Measurements from ENCODE around the gene TMEM186.

TMEM186 gene

DNA sequence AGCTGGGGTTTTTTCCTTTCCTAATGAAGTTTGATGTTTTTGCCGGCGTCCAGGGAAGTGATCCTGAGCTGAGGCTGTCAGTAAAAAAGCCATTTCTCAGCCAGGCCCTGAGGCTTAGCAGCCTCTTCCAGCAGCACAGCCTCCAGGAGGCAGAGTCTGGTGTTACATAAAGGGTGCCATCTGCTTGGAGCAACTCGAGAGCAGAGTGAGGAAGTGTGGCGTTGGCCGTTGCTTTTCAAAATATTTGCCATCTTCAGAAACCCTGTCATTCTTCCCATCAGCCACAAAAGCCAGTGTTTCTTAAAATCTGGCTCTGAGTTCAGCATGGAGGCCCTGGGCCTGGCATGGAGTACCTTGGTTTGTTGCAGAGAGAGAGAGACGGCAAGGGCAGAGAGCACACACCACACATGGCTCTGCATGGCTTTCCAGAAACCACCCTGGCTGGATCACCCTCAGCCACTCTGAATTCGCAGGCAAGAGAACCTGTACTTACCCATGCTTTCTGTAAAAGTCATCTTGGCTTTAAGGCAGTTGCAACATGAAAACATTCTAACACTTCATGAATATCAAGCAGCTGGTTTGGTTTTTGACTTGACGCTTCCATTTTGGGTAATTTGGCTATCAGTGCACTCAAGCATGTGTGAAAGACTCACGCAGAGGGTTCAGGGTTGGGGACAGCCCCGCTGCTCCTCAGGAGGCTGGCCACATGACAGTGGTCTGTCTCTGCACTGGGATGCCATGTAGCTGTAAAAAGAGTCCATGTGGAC, 21.2 kb upstream of the TMEM186 start:
- DNase-seq (ENCODE audit: low read depth) = no peak
- no peak overlapping the region for H3K4me3 ChIP-seq (ENCODE audit: low read length)
- TF ChIP-seq, protein P1, sequence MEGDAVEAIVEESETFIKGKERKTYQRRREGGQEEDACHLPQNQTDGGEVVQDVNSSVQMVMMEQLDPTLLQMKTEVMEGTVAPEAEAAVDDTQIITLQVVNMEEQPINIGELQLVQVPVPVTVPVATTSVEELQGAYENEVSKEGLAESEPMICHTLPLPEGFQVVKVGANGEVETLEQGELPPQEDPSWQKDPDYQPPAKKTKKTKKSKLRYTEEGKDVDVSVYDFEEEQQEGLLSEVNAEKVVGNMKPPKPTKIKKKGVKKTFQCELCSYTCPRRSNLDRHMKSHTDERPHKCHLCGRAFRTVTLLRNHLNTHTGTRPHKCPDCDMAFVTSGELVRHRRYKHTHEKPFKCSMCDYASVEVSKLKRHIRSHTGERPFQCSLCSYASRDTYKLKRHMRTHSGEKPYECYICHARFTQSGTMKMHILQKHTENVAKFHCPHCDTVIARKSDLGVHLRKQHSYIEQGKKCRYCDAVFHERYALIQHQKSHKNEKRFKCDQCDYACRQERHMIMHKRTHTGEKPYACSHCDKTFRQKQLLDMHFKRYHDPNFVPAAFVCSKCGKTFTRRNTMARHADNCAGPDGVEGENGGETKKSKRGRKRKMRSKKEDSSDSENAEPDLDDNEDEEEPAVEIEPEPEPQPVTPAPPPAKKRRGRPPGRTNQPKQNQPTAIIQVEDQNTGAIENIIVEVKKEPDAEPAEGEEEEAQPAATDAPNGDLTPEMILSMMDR (conservative IDR thresholded peaks at IDR 0.05; ENCODE audit: low read depth, low read length) = no peak

DNA sequence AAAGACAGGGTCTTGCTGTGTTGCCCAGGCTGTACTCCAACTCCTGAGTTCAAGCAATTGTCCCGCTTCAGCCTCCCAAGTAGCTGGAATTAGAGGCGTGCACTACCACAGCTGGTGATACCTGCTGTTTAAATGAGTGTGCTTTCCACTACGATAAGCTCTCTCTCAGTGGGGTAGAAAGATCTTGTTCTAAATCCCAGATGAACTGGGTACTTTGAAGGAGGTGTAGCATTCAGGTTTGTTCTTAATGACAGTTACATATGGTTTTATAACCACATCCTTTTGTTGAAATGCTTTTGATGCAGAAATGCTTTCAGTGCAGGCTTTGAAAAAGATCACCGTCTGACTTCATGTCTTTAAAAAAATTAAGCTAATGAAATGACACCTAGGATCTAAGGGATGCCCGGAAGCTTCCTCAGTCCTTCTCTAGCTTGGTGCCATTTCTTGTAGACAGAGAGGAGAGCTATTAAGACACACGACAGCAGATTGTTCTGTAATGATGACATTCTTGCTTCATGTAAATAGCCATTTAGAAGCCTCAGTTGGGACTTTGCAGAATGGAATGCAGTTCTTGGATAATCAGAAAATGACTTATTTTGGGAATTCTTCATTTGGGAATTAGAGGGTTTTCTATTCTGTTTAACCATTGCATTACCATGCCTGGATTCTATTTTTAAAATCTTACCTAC, 19.7 kb upstream of the TMEM186 start:
- H3K4me3 ChIP-seq (ENCODE audit: low read length) = no peak overlapping the region
- TF ChIP-seq, protein P1 (conservative IDR thresholded peaks at IDR 0.05; ENCODE audit: low read depth, low read length) = no peak
- DNase-seq (ENCODE audit: low read depth) = no peak

DNA sequence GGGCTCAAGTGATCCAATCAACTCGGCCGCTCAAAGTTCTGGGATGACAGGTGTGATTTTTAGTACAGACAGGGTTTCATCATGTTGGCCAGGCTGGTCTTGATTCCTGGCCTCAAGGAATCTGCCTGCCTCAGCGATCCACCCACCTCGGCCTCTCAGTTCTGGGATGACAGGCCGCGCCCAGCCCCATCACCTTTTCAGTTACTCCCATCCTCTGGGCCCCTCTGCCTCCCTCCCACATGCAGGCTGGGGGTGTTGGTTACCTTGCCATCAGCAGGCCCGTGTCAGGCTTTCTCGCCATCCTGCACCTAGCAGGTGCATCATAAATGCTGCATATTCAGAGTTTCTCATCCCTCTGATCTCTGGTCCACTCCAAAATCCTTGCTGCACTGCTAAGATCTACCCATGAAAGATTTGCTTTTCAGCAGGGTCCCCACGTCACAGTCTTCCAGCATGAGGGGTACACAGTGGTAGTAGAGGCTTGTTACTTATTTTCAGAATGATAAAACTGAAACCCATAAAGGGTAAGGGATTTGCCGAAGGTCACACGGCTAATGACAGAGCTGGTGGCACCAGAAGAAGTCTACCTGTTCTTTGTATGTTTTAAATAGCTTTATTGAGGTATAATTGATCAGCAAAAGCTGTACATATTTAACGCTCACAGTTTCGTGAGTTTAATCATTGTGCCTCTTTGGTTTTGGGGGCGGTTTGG, 16.8 kb upstream of the TMEM186 start:
- TF ChIP-seq, protein P1 (conservative IDR thresholded peaks at IDR 0.05; ENCODE audit: low read depth, low read length) = no peak
- no peak for DNase-seq (ENCODE audit: low read depth)
- no peak overlapping the region for H3K4me3 ChIP-seq (ENCODE audit: low read length)

DNA sequence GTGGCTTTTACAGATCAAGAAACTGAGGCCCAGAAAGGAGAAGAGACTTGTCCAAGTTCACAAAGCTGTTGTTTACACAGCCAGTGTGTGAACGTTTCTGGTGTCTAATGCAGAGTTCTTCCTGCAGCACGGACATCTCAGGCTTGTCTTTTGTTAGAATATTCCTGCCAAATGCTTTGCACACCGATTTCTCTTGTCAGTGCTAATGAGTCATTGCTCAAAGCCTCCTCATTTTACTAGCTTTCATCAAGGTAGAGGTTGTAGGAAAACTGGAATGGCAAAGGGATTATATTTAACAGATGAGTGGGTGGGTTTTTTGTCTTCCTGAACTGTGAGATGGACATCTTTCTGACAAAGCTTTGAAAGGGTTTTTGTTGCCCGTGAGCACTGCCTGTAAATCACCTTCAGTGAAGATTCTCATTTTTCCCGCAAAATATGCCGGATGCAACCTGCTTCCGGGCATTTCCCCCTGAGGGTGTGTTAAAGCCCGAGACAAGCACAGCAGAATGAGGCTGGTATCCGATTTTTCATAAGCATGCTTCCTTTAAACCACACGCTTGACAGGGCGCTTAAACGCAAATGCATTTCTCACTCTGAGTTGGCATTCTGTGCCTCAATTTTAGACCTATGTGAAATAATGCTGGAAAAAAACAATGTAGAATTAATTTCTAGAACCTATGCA, 14.9 kb upstream of the TMEM186 start:
- DNase-seq (ENCODE audit: low read depth) = no peak
- no peak overlapping the region for H3K4me3 ChIP-seq (ENCODE audit: low read length)
- TF ChIP-seq, protein P1 (conservative IDR thresholded peaks at IDR 0.05; ENCODE audit: low read depth, low read length) = no peak

DNA sequence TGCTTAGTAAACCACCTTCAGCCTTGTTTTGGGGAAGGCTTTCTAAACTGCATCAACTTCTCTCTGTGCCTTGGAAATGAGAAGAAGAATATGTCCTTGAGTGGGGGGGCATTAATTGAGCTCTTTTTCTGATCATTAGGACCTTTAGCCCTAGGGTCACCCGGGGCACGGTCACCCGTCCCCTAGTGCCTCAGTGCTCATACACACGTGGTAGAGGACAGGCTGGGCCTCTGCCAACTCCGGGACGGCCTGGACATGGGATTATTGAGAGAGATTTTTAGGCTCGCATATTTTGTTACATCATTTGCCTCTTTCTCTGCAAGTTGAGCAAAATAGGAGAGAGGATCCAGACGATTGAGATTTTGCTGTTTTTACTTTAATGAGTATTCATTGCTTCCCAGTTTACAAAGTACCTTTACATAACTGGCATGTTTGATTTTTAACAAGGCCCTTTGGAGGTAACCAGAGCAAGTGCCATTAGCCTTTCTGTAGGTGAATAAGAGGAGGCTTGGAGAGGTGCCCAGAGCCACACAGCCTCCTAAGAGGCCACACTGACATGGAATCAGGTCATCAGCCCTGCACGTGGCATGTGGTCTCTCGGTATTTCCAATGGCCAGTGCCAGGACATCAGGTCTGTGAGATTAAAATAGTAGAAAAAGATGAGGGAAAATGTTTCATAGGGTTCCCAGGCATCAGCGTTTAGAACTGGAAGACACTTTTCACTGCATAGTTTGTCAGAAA, 11.3 kb upstream of the TMEM186 start:
- no peak for DNase-seq (ENCODE audit: low read depth)
- TF ChIP-seq, protein P1 (conservative IDR thresholded peaks at IDR 0.05; ENCODE audit: low read depth, low read length) = no peak
- H3K4me3 ChIP-seq (ENCODE audit: low read length) = no peak overlapping the region

DNA sequence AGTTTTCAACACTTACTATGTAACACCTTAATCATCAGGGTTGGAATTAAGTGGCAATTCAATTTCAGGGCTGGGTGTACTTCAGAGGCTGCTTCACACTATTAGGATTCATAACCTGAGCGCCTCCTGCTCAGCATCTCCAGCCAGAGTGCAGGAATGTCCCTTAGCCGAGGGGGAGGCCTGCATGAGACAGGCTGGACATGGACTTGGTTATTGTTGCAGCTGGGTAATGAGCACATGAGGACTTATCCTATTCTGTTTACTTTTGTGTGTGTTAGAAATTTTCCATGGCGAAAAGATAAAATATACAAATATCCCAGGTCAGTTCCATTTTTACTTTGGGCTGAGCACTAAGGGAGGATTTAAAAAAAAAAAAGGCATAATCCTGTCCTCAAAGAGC, 10.6 kb upstream of the TMEM186 start:
- no peak for DNase-seq (ENCODE audit: low read depth)
- TF ChIP-seq, protein P1 (conservative IDR thresholded peaks at IDR 0.05; ENCODE audit: low read depth, low read length) = no peak
- H3K4me3 ChIP-seq (ENCODE audit: low read length) = no peak overlapping the region

Data from retinal pigment epithelial cell (primary cell).